Measurements from ENCODE around the gene AGMO. TPM values are rescaled to one million over a fixed set of nuclear protein-coding genes. Genes with fewer than 3 reads are reported as not detected.
A peak's percentile ranks its signal among the peaks of the same experiment; 100 is the strongest.

AGMO gene
- total RNA-seq, 1 donor = not detected

GRCh38 chr7:15252181-15252580 is 309.6 kb downstream of the AGMO start:
- no peak for TF ChIP-seq CTCF (IDR thresholded peaks at IDR 0.05; ENCODE audit: insufficient read depth, low read depth, low read length)
- DNase-seq (ENCODE audit: low read depth) = no peak
- H3K4me3 ChIP-seq (ENCODE audit: low read depth, low read length) = no peak overlapping the region

DNA sequence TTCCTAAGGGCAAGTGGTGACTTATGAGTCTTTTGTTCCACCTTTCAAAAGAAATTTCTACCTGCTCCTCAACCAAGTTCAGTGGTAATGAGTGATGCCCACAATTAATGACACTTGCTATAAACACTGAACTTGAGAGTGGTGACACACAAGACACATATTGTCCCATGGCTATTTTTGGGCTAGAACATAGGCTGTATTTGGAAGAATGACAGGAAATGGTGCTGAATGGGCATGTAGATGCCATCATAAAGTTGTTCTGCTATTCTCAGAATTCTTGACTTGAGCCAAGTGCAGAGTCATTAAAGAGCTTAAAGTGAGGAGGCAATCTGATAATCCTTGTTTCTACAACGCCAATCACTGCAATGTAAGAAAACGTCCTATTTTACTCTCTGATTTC is 313.3 kb downstream of the AGMO start:
- TF ChIP-seq CTCF (IDR thresholded peaks at IDR 0.05; ENCODE audit: insufficient read depth, low read depth, low read length) = no peak
- no peak overlapping the region for H3K4me3 ChIP-seq (ENCODE audit: low read depth, low read length)
- DNase-seq (ENCODE audit: low read depth) = no peak

DNA sequence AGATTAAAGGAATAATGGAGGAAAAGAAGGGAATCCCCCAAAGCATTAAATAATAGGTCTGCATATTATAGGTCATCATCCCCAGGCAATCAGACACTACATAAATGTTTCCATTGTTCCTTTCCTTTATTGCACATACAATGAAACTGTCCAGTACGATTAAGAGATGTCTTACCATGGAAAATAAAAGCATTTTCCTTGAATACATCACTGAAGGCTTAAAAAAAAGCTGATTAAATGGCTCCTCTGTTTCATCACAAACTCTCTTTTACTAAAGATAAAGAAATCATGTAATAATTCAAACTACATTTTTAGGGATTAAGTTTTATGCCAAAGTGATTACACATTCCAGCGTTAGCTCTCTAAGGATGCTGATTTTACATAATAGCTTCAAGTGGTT is 316.0 kb downstream of the AGMO start:
- no peak overlapping the region for H3K4me3 ChIP-seq (ENCODE audit: low read depth, low read length)
- no peak for TF ChIP-seq CTCF (IDR thresholded peaks at IDR 0.05; ENCODE audit: insufficient read depth, low read depth, low read length)
- no peak for DNase-seq (ENCODE audit: low read depth)

DNA sequence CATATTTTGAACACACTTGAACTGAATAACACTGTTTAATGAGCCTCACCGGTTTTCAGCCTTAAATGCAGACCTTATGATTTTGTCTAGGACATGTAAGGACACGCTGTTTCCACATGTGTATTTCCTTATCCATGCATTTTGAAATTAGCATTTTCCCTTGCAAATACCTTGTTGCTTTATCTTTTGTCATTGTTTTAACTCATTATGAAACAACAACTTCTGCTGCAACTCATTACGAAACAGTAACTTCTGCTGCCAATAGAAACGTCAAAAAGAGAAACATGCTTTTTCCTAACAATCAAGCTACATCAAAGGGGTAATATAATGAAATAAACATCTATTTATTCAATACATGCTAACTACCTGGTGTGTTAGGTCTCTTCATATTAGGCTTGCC is 322.0 kb downstream of the AGMO start:
- peak; percentile 0 for DNase-seq (ENCODE audit: low read depth)
- no peak for TF ChIP-seq CTCF (IDR thresholded peaks at IDR 0.05; ENCODE audit: insufficient read depth, low read depth, low read length)
- H3K4me3 ChIP-seq (ENCODE audit: low read depth, low read length) = no peak overlapping the region

- no peak overlapping the region for H3K4me3 ChIP-seq (ENCODE audit: low read depth, low read length)
- no peak for DNase-seq (ENCODE audit: low read depth)
- TF ChIP-seq CTCF (IDR thresholded peaks at IDR 0.05; ENCODE audit: insufficient read depth, low read depth, low read length) = no peak
These were observed 324.9 kb downstream of the AGMO start for GRCh38 chr7:15236952-15237351.

DNA sequence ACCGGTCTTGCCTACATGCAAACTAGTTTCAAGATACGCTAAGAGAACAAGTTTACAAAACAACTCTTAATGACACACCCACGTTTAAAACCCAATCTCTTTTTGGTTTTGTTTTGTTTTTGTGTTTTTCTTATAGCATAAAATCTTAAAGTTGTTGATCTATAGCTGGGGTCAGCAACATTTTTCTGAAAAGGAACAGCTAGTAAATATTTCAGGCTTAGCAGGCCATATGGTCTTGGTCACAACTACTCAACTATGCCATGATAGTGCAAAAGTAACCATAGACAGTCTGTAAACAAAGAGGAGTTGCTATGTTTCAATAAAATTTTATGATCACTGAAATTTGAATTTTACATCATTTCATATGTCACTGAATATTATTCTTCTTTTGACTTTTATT is 327.4 kb downstream of the AGMO start:
- no peak for TF ChIP-seq CTCF (IDR thresholded peaks at IDR 0.05; ENCODE audit: insufficient read depth, low read depth, low read length)
- DNase-seq (ENCODE audit: low read depth) = no peak
- no peak overlapping the region for H3K4me3 ChIP-seq (ENCODE audit: low read depth, low read length)

DNA sequence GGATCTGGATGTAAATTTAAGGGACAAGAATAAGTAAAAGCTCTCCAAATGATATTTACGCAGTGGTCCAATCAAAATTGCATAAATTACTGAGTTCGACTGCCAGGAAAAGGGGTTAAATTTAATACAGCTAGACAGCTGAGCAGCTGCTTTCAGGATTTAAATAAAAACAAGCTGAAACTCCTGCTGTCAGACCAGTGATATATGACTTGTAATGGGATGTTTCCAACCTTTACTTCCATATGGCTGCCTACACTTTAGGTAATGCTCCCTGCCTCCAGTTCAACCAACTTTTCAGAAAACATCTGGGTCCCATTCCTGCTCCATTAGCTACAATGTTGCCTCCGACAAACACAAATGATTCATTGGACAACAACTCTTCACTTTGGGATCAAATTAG is 333.0 kb downstream of the AGMO start:
- H3K4me3 ChIP-seq (ENCODE audit: low read depth, low read length) = no peak overlapping the region
- DNase-seq (ENCODE audit: low read depth) = no peak
- no peak for TF ChIP-seq CTCF (IDR thresholded peaks at IDR 0.05; ENCODE audit: insufficient read depth, low read depth, low read length)
